Fibroblast of skin of left biceps (primary cell): Measurements from ENCODE around the gene DMD.

ENCODE experiments used
- DNase-seq, 2 experiments: peaks; one replicate each; pipeline ENCODE4 v3.0.0-alpha.2; 2013; ENCODE audit warnings: low read depth in 2 of 2

DMD gene

GRCh38 chrX:31181377-31182000 lies 2029.9 kb downstream of the DMD start:
- no peak for DNase-seq

GRCh38 chrX:31179203-31179602 lies 2032.1 kb downstream of the DMD start:
- DNase-seq: no peak

GRCh38 chrX:31178769-31179125 lies 2032.6 kb downstream of the DMD start:
- DNase-seq: no peak

GRCh38 chrX:31178064-31178768 lies 2033.1 kb downstream of the DMD start:
- no peak for DNase-seq

GRCh38 chrX:31170792-31171191 lies 2040.6 kb downstream of the DMD start:
- DNase-seq: no peak

GRCh38 chrX:31168551-31168950 lies 2042.8 kb downstream of the DMD start:
- no peak for DNase-seq

GRCh38 chrX:31166832-31167231 lies 2044.5 kb downstream of the DMD start:
- no peak for DNase-seq

- DNase-seq: no peak
These were observed 2044.9 kb downstream of the DMD start for GRCh38 chrX:31166416-31166815.

- DNase-seq: peak in 1 of 2 experiments; percentile 1
These were observed 2045.9 kb downstream of the DMD start for GRCh38 chrX:31165241-31166035.

- no peak for DNase-seq
These were observed 2056.4 kb downstream of the DMD start for GRCh38 chrX:31154946-31155345.

GRCh38 chrX:31153475-31154047 lies 2057.8 kb downstream of the DMD start:
- no peak for DNase-seq

GRCh38 chrX:31147175-31147574 lies 2064.2 kb downstream of the DMD start:
- DNase-seq: no peak

- no peak for DNase-seq
These were observed 2071.4 kb downstream of the DMD start for GRCh38 chrX:31139961-31140360.

GRCh38 chrX:31138124-31138523 lies 2073.2 kb downstream of the DMD start:
- no peak for DNase-seq

GRCh38 chrX:31136144-31136611 lies 2075.2 kb downstream of the DMD start:
- no peak for DNase-seq

GRCh38 chrX:31132821-31133241 lies 2078.5 kb downstream of the DMD start:
- DNase-seq: no peak

- no peak for DNase-seq
These were observed 2080.7 kb downstream of the DMD start for GRCh38 chrX:31130457-31131220.

GRCh38 chrX:31128855-31129254 lies 2082.5 kb downstream of the DMD start:
- no peak for DNase-seq

- no peak for DNase-seq
These were observed 2083.6 kb downstream of the DMD start for GRCh38 chrX:31127716-31128115.

- no peak for DNase-seq
These were observed 2085.1 kb downstream of the DMD start for GRCh38 chrX:31126205-31126604.

GRCh38 chrX:31124536-31124935 lies 2086.8 kb downstream of the DMD start:
- DNase-seq: no peak

- DNase-seq: no peak
These were observed 2088.0 kb downstream of the DMD start for GRCh38 chrX:31123335-31123734.
